Common myeloid progenitor, CD34-positive (primary cell): ENCODE results near the gene UQCR10.

Experiments used
- CTCF ChIA-PET: fragments of 350-600 bp; sonication (Branson Sonifier 250); formaldehyde crosslinking; loops from one replicate; lab custom pipeline; 2021; ENCODE audit warnings: antibody characterized with exemption; lab: Charles Lee
- POLR2A ChIA-PET: fragments of 350-600 bp; sonication (Branson Sonifier 250); formaldehyde crosslinking; loops from one replicate; lab custom pipeline; 2021; ENCODE audit warnings: antibody characterized with exemption; lab: Charles Lee
- DNase-seq, 3 donors: peaks; one replicate each; pipeline versions ENCODE4 v3.0.0 to v3.0.0-alpha.2; 2013
- H3K27ac ChIP-seq, 2 experiments: 1 replicate in 1 of 2; 2 replicates in 1 of 2; pipeline ENCODE4 v1.7.0; 2013; ENCODE audit warnings: inconsistent platforms in 2 of 2, low read length in 2 of 2, mild to moderate bottlenecking in 2 of 2, low read depth in 1 of 2, moderate library complexity in 1 of 2; ENCODE audit not compliant: severe bottlenecking in 2 of 2, insufficient read depth in 1 of 2, poor library complexity in 1 of 2
- H3K27me3 ChIP-seq, 5 experiments: replicated peaks in 2 of 5; 1 replicate in 3 of 5; 2 replicates in 2 of 5; pipeline versions ENCODE4 v1.6.1 to v1.7.0; 2013; ENCODE audit warnings: low read length in 4 of 5, mild to moderate bottlenecking in 2 of 5, moderate library complexity in 2 of 5, inconsistent platforms in 1 of 5; ENCODE audit not compliant: insufficient read depth in 5 of 5, control insufficient read depth in 4 of 5
- H3K36me3 ChIP-seq, 4 experiments: 1 replicate in 2 of 4; 2 replicates in 2 of 4; pipeline versions ENCODE4 v1.6.1 to v1.7.0; 2013; ENCODE audit warnings: low read length in 3 of 4, control low read depth in 1 of 4, mild to moderate bottlenecking in 1 of 4; ENCODE audit not compliant: control insufficient read depth in 4 of 4, insufficient read depth in 4 of 4
- H3K4me1 ChIP-seq, 4 experiments: 1 replicate in 3 of 4; 2 replicates in 1 of 4; pipeline versions ENCODE4 v1.6.1 to v1.7.1; 2013; ENCODE audit warnings: low read length in 3 of 4, mild to moderate bottlenecking in 3 of 4, control low read depth in 1 of 4, inconsistent platforms in 1 of 4, moderate library complexity in 1 of 4; ENCODE audit not compliant: control insufficient read depth in 4 of 4, insufficient read depth in 4 of 4; ENCODE audit errors: control extremely low read depth in 1 of 4
- H3K4me3 ChIP-seq, 7 experiments: 1 replicate in 4 of 7; 2 replicates in 3 of 7; pipeline versions ENCODE4 v1.5.1 to v1.7.0; 2013; ENCODE audit warnings: mild to moderate bottlenecking in 7 of 7, low read length in 6 of 7, moderate library complexity in 6 of 7, inconsistent platforms in 2 of 7, low read depth in 2 of 7, control low read depth in 1 of 7; ENCODE audit not compliant: insufficient read depth in 4 of 7, control insufficient read depth in 1 of 7; ENCODE audit errors: extremely low read depth in 1 of 7
- H3K9me3 ChIP-seq, 5 experiments: 1 replicate in 4 of 5; 2 replicates in 1 of 5; pipeline versions ENCODE4 v1.6.1 to v1.7.1; 2013; ENCODE audit warnings: low read length in 4 of 5, mild to moderate bottlenecking in 2 of 5, inconsistent platforms in 1 of 5, low read depth in 1 of 5, moderate library complexity in 1 of 5; ENCODE audit not compliant: control insufficient read depth in 4 of 5, insufficient read depth in 2 of 5; ENCODE audit errors: control extremely low read depth in 1 of 5
- WGBS: methylation state at CpG from one replicate; pipeline ENCODE4 v1.1.5; 2013; ENCODE audit not compliant: insufficient coverage; 5-methylcytosine and 5-hydroxymethylcytosine counted together

UQCR10 gene

GRCh38 chr22:29797351-29797750 is 30.2 kb downstream of the UQCR10 start:
- DNase-seq: peak in 1 of 3 donors; percentile 3
- CTCF ChIA-PET: interaction anchor here (0.8 to 1.3 kb wide), 2 partner anchors 9 to 10 kb away, joined by 3 read pairs; no protein-coding TSS in a partner anchor
- Histone ChIP-seq H3K27me3 (no peaks in the 10 kb centered on the region), H3K27ac (no peak overlapping the region), H3K9me3 (no peaks in the 10 kb centered on the region), H3K4me1 (peaks cover 2 to 30% (median 16%) of the 10 kb centered on the region in 4 experiments), H3K4me3 (no peak overlapping the region), H3K36me3 (peaks cover 22 to 86% (median 63%) of the 10 kb centered on the region in 4 experiments)
- WGBS: 100% methylated on average over 1 of the region's 3 CpGs
- POLR2A ChIA-PET: interaction anchor here (0.6 kb wide), 1 partner anchor 10 kb away, joined by 3 read pairs; no protein-coding TSS in a partner anchor

GRCh38 chr22:29798318-29798717 is 31.1 kb downstream of the UQCR10 start:
- no peak overlapping the region for H3K27ac ChIP-seq
- H3K9me3 ChIP-seq: no peaks in the 10 kb centered on the region
- H3K4me1 ChIP-seq: peaks cover 2 to 30% (median 16%) of the 10 kb centered on the region in 4 experiments
- no peak overlapping the region for H3K4me3 ChIP-seq
- peaks cover 22 to 79% (median 55%) of the 10 kb centered on the region in 4 experiments for H3K36me3 ChIP-seq
- 48% methylated on average over 5 of the region's 6 CpGs for WGBS
- no peaks in the 10 kb centered on the region for H3K27me3 ChIP-seq
- POLR2A ChIA-PET: no interaction called here
- CTCF ChIA-PET: interaction anchor here (1.2 to 1.3 kb wide), 3 partner anchors 10 to 208 kb away, joined by 3 read pairs; no protein-coding TSS in a partner anchor
- DNase-seq: peak in 1 of 3 donors; percentile 3

- DNase-seq: no peak
- Histone ChIP-seq H3K4me1 (peaks cover 2 to 30% (median 16%) of the 10 kb centered on the region in 4 experiments), H3K27ac (peak overlapping the region in 1 of 2 experiments; percentile 22), H3K4me3 (no peak overlapping the region), H3K27me3 (no peaks in the 10 kb centered on the region), H3K36me3 (peaks cover 22 to 77% (median 55%) of the 10 kb centered on the region in 4 experiments), H3K9me3 (no peaks in the 10 kb centered on the region)
- ChIA-PET CTCF (interaction anchor here (1.2 kb wide), 2 partner anchors 16 to 208 kb away, joined by 3 read pairs; no protein-coding TSS in a partner anchor), POLR2A (no interaction called here)
- 96% methylated on average over 2 of the region's 2 CpGs for WGBS
Measured at GRCh38 chr22:29798801-29799200, 31.6 kb downstream of the UQCR10 start.

- ChIA-PET CTCF (interaction anchor here (1.2 kb wide), 1 partner anchor 15 kb away, joined by 3 read pairs; no protein-coding TSS in a partner anchor), POLR2A (no interaction called here)
- H3K9me3 ChIP-seq: no peaks in the 10 kb centered on the region
- DNase-seq: peak in 2 of 3 donors; percentile 57 to 63
- H3K4me3 ChIP-seq: no peak overlapping the region
- peak overlapping the region in 1 of 2 experiments; percentile 22 for H3K27ac ChIP-seq
- H3K27me3 ChIP-seq: no peaks in the 10 kb centered on the region
- H3K36me3 ChIP-seq: peaks cover 22 to 81% (median 58%) of the 10 kb centered on the region in 4 experiments
- WGBS: 58% methylated on average over 4 of the region's 8 CpGs
- peaks cover 2 to 30% (median 16%) of the 10 kb centered on the region in 4 experiments for H3K4me1 ChIP-seq
Measured at GRCh38 chr22:29799217-29799680, 32.1 kb downstream of the UQCR10 start.

GRCh38 chr22:29801153-29801552 is 34.0 kb downstream of the UQCR10 start:
- Histone ChIP-seq H3K27ac (no peak overlapping the region), H3K4me3 (no peak overlapping the region), H3K36me3 (peaks cover 20 to 86% (median 63%) of the 10 kb centered on the region in 4 experiments), H3K4me1 (peaks cover 2 to 30% (median 16%) of the 10 kb centered on the region in 4 experiments), H3K9me3 (no peaks in the 10 kb centered on the region), H3K27me3 (no peaks in the 10 kb centered on the region)
- 97% methylated on average over 3 of the region's 5 CpGs for WGBS
- DNase-seq: no peak
- ChIA-PET POLR2A (no interaction called here), CTCF (no interaction called here)

- Histone ChIP-seq H3K36me3 (peaks cover 22 to 86% (median 63%) of the 10 kb centered on the region in 4 experiments), H3K27ac (no peak overlapping the region), H3K4me1 (peaks cover 2 to 30% (median 16%) of the 10 kb centered on the region in 4 experiments), H3K4me3 (no peak overlapping the region), H3K9me3 (no peaks in the 10 kb centered on the region), H3K27me3 (no peaks in the 10 kb centered on the region)
- 95% methylated on average over 6 of the region's 8 CpGs for WGBS
- DNase-seq: no peak
- ChIA-PET CTCF (no interaction called here), POLR2A (no interaction called here)
Measured at GRCh38 chr22:29801796-29802195, 34.6 kb downstream of the UQCR10 start.

GRCh38 chr22:29803190-29803589 is 36.0 kb downstream of the UQCR10 start:
- H3K27me3 ChIP-seq: no peaks in the 10 kb centered on the region
- no peaks in the 10 kb centered on the region for H3K9me3 ChIP-seq
- WGBS: no CpG with 5 or more reads among the region's 2 CpGs
- no peak for DNase-seq
- no peak overlapping the region for H3K4me3 ChIP-seq
- ChIA-PET CTCF (no interaction called here), POLR2A (no interaction called here)
- H3K4me1 ChIP-seq: peaks cover 2 to 19% (median 16%) of the 10 kb centered on the region in 4 experiments
- H3K36me3 ChIP-seq: peaks cover 19 to 89% (median 65%) of the 10 kb centered on the region in 4 experiments
- no peak overlapping the region for H3K27ac ChIP-seq
